ENCODE data around the gene GALNT9.
A peak's percentile ranks its signal among the peaks of the same experiment; 100 is the strongest.

Gene GALNT9

DNA sequence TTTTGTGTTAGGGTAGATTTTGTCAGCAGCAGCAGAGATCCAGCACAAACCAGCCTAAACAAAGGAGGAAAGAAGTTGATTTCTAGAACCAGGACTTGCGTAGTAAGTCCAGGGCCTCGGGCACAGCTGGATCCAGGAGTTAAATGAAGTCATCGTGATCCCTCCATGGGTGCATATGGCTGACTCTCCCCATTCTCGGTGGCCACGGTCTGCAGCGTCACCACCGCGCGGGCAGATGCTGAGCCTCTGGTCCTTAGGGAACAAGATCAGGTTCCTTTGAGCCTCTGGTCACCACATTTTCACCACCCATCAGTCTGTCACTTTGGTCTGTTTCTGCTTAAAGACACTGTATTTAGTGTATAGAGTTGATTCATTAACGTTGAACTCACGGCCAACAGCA is 14.8 kb upstream of the GALNT9 start:
- no peak for DNase-seq (ENCODE audit: low read depth in 3 of 3)

DNA sequence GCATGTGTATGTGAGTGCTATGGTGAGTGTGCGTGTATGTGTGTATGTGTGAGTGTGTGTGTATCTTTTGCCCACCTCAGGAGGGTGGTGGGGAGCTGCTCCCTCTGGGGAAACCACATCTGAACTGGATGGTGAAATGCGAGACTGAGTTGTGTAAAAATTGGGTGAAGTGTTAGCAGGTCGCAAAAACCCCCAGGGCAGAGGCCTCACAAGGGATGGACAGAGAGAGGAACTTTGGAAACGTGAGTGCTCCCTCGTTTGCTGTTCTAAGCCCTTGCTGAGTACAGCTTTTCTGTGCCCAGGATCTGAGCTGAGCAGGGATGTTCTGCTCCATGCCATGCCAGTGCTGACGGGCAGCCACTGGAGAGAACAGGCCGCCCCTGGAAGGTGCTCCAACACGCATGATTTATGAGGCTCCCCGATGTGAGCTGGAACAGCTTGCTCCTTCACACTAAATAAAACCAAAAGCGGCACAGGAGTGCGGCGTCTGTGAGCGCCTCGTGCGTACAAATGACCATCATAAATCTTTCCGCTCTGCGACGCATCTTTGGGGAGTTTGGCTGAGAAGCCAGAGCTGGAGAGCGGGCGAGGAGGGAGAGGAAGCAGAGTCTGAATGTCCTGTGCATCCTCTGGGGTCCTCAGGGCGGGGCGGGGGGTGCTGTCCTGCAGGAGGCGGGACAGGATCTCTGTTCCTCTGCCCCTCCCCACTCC is 14.1 kb upstream of the GALNT9 start:
- DNase-seq (ENCODE audit: low read depth in 3 of 3), result no peak

DNA sequence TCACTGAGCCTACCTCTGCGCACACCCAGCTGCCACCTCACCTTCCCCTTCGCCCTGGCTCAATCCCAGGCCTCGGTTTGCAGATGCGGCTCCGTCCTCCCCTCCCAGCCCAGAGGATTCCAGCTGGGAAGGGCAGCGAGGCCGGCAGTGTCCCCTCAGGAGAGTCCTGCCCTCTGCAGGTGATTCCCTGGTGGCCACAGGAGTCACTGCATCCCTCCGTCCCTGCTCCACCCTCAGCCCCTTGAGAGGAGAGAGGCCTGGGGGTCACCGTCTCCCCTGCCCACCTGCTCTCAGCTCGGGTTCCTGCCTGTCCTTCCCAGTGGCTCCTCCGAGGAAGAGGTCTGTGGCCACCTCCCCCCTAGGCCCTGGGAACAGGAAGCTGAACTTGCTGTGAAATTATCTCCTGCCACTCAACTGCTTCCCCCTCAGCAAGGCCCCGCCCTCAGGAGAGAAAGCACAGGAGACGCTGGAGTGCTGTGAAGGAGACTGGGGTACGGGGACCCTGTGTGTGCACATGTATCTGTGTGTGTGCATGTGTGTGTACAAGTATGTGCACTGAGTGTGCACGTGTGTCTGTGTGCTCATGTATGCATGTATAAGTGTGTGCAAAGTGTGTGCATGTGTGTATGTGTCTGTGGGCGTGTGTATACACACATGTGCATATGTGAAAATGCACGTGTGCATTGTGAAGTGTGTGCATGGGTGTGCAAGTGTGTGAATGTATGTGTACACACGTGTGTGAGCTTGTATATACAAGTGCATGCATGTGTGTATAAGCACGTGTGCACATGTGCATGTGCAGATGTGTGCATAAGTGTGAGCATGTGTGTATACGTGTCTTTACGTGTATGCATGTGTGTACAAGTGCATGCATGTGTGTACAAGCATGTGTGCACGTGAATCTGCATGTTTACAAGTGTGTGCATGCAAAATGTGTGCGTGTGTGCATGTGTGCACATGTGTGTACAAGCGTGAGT is 13.2 kb upstream of the GALNT9 start:
- DNase-seq (ENCODE audit: low read depth in 3 of 3), result no peak

DNA sequence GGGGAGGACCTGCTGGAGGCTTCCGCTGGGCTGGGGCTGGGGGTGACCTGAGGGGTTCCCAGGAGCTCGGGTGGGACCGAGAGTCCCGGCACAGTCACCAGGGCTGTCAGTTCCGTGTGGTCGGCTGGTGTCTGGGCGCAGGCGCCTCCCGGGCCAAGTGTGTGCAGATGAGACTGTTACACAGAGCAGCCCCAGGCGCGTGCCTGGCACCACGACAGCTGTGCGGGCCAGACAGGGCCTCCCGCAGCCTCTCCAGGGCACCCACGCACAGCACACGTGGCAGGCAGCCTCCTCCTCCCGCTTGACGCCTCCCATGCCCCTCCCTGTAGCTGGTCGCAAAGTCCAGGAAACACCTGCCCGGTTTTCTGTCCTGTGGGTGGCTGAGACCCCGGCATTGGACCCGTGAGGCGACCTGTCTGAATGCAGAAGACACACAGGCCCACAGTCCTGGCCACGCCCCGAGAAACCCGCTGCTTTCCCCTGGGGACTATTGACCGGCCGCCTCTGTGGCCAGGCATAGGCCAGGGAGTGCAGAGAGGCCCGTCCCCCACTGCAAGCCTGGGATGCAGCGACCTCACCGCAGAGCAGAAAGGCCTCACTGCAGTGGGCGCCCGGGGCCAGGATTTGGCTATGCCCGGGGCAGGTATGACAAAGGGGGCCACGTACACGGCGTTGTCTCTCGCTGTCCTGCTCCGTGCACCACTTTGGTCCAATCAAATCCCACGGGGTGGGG is 12.1 kb upstream of the GALNT9 start:
- no peak for DNase-seq (ENCODE audit: low read depth in 3 of 3)

DNA sequence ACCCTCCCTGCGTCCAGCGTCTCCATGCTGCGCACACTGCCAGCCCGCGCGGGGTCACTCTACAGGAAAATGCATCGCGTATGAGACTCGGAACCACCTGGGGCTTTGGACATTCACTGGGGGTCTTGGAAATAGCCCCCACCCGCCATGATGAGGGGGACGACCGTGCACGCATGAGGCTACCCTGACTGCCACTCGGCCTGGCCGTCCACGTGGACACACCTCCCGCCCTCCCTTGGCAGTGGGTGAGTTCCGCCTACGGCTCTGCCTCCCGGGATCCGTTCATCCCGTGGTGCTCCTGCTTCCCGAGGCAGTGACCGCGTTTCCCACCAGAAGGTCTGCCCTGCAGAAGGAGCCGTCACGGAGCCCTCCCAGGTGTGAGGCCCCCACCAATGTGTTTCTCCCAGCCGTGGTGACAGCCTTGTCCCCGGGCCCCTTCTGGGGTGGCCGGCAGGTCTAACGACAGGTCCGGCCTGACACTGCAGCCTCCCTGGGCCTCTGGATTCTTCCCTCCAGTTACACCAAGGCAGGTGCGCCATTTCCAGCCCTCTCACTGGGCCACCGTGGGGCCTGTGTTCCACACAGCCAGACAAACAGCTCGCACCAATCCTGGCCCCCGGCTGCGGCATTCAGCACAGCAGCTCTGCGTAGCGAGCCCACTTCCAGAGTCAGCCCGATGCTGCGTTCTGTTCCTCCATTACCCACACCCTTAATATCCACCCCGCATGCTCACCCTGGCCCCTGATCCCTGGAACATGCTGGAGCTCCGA is 11.1 kb upstream of the GALNT9 start:
- DNase-seq (ENCODE audit: low read depth in 3 of 3), result no peak

DNA sequence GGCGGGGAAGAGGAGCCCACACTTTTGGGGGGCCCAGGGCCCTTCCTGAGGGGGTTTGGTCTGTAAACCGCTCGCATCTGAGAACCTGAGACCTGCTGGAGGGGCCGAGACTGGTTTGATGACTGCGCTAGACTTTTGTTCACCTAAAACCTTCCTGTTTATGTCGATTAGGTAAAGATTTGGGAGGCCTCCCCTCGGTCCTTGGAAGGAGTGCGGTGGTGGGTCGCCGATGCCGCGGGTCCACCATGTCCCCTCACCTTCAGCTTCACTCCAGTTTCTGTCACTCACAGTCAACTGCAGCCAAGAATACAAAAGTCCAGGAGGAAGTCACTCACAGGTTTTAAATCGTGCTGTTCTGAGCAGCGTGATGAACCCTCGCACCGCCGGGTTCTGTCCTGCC is 10.5 kb upstream of the GALNT9 start:
- no peak for DNase-seq (ENCODE audit: low read depth in 3 of 3)

DNA sequence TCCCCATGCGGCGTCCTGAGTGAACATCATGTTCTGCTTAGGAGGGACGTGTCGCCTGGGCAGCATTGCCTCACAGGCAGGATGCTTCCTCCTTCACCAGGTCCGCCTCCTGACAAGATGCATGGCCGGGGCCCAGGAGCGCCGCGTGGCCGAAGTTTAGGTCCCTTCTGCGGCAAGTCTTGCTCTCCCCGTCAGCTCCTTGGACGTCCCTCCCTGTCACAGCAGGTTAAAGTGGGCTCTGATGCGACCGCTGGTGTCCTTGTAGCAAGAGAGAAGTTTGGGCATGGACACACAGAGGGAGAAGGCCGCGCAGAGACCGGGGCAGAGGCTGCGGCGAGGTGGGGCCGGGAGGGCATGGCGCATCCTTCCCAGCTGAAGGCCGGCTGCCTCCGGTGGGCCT is 9.4 kb upstream of the GALNT9 start:
- no peak for DNase-seq (ENCODE audit: low read depth in 3 of 3)

DNA sequence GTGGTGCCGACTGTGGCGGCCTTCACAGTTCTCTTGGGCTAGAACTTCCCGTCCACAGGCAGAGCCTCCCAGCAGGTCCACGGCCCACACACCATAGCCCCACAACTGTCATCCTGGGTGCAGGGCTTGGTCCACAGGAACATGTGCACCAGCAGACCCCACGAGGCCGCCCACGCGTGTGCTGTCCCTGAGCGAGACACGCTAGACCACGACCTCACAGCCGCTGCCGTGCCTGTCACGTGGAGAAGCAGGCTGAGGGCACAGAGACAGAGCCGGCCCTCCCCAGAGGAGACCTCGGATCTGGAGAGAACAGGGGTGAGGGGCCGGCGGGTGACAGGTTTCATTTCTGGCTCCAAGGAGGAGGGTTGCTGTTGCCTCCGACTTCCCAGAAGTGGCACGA is 8.9 kb upstream of the GALNT9 start:
- no peak for DNase-seq (ENCODE audit: low read depth in 3 of 3)

DNA sequence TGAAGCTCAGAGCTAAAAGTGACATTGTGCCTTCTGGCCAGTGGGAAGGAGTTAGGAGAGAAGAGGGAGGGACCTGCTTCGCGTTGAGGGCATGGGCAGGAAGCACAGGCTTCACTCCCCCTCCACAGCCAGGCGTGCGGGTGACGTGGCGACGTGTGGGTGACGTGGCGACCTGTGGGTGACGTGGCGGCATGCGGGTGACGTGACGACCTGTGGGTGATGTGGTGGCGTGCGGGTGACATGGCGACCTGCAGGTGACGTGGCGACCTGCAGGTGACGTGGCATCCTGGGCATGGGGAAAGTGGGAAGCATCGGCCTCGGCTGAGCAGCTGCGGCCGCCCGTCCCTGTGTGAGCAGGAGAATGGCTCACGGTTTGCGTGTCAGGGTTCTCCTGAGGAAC is 8.2 kb upstream of the GALNT9 start:
- no peak for DNase-seq (ENCODE audit: low read depth in 3 of 3)

DNA sequence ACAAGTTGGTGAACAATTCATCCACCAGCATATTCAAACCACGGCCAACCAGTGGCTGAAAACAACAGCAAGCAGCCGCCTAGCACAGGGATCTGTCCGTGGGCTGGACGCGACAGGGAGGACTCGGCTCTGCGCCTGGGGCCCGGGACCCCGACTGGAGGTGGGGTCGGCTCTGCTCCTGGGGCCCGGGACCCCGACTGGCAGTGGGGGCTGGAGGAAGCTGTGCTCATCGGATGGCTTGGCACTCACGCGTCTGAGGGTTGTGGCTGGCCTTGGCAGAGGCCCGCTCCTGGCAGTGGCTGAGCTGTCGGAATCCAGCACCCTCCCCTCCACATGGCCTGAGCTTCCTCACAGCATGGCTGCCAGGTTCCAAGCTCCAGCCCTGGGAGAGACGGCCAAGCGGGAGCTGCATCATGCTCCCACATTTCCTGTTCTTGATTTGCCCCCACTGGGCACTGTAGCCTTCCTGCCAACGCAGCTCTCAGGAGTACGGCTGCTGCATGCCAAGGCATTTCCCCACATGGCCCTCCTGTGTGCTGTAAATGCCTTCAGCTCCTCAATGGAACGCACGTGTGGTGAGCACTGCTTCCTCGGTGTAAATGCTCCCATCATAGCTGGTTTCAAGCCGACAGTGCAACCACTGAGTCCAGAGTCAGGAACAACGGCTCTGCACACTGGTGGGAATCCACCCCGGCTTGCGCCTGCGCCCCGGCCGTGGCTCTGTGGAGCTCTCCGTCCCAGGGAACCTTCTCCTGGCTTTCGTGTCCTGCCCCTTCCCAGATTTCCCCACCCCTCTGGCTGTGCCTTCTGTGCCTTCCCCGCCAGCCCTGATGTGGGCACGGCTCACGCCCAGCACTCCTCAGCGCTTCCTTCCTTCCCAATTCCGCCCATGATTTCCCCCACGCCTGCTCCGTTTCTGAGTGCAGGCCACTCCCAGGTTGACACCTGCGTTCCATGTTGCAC is 7.3 kb upstream of the GALNT9 start:
- no peak for DNase-seq (ENCODE audit: low read depth in 3 of 3)

DNA sequence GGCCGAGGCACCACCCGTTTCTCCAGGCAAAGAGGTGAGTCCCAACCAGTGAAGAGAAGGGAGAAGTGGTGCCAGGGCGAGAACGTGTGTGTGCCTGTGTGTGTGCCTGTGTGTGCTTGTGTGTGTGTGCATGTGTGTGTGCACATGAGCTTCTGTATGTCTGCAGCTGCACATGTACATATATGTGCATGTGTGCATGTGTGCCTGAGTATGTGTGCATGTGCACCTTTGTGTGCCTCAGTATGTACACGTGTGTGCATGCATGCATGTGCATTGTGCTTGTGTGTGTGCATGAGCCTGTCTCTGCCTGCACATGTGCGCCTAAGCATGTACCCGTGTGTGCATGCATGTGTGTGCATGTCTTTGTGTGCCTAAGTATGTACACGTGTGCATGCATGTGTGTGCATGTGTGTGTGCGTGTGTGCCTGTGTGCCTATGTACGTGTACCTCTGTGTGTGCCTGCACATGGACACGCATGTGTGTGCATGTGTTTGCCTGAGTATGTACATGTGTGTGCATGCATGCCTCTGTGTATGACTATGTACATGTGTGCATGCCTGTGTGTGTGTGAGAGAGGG is 5.9 kb upstream of the GALNT9 start:
- DNase-seq (ENCODE audit: low read depth in 3 of 3), result no peak

DNA sequence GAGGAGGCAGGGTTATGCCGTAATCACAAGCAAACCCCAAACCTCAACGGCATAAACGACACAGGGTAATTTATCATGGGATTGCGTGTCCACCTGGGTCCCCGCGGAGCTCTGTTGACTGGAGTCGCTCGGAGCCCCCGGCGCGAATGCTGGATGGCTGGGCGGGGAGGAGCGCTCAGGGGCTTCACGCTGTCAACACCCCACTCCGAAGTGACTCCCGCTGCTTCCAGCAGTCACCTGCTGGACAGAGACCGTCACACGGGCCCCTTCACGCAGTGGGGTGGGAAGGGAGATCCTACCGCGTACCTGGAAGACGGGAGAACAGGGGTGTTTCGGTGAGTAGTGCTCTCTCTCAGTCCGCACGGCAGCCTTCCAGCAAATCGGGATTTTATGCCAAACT is 4.4 kb upstream of the GALNT9 start:
- DNase-seq (ENCODE audit: low read depth in 3 of 3), result no peak

DNA sequence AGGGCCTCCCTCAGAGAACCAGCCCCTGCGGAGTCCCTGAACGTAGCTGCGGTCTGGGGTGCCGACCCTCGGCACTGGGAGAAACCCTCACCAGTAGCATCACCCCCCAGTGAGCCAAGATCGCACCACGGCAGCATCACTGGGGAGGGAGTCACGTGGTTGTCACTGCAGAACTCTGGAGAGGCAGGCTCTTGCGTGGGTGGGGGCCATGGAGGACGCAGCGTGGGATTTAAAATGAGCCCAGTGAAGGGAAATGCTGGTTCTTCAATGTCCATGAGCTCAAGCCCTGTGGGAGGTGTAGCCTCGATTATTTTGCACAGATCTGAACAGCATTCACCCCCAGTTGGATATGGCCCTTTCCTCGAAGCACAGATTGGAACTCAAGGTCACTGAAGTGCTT is 3.9 kb upstream of the GALNT9 start:
- DNase-seq (ENCODE audit: low read depth in 3 of 3), result no peak

DNA sequence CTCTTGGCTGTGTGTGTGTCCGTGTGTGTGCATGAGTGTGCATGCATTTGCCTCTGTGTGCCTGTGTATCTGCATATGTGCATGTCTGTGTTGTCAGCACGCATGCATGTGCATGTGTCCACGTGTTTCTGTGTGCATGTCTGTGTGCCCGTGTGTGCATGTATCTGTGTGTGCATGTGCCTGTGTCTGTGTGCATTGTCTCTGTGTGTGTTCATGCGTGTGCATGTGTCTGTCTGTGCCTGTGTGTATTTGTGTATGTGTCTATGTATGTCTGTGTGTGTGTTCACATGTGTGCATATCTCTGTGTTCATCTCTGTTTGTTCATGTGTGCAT is 1.1 kb upstream of the GALNT9 start:
- DNase-seq (ENCODE audit: low read depth in 3 of 3), result no peak

DNA sequence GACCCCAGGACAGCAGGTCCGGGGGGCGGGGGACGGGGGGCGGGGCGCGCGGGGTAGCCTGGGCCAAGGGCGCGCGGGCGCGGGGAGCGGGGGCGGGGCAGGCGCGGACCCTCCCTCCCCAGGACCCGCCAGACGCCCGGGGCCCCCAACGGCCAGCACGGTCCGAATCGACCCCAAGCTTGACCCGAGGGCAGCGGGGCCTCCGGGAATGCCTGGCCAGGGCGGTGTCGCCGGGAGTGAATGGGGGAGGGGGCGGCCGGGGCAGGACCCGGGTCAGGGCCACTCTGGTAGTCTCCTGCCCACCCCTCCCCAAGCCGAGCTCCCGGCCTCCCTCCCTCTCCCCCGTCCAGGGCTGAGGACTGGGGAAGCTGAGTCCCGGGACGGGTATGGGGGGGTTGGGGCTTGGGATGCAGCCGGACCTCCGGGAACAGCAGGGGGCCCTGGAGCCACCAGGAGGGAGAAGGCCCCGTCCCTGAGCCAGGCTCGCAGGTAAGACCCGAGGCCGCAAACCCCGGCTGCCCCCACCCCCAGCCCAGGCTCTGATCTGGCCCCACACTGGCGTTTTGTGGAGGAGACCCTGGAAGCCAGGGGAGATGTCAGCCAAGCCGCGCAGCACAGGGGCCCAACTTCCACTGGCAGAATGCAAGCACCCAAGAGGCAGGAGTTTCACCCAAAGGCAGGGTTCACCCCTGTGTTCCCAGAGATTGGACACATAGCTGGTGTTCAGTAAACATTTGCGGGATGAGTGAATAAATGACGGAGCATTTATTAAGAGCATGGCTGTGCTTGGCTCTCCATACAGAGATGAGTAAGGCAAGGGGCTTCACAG is 545 bp upstream of the GALNT9 start:
- DNase-seq (ENCODE audit: low read depth in 3 of 3), result no peak

DNA sequence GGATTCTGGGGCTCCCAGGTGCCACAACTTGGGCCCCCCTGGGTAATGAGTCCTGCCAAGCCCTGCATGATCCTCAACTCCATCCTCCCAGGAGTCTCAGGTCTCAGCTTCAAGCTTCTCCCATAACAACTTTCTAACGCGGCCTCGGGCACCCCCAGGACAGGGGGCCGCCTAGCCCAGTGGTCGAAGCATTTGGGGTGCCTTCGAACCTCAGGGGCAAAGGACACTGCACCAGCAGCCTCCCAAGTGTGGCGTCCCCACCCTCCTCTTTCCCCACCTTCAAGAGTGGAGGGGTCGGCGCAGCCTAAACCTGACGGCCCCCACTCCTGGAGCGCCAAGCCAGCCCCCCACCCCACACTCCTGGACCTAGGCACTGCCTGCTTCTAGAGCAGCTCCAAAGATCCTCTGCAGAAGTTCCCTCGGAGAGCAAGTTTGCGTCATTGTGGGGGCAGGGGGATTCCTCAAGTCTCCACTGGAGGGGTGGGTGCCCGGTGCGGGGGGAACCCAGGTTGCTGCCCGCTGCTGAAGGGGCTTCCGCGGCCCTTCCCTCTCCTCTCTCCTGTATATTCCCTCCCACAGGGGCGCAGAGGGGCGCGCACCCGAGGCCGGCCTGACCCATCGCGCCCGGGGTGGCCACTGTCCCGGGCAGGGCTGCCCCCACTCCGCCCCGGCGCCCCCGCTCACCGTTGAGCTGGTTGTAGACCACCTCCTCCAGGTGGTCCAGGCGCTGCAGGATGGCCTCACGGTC is 933 bp downstream of the GALNT9 start:
- no peak for DNase-seq (ENCODE audit: low read depth in 3 of 3)

DNA sequence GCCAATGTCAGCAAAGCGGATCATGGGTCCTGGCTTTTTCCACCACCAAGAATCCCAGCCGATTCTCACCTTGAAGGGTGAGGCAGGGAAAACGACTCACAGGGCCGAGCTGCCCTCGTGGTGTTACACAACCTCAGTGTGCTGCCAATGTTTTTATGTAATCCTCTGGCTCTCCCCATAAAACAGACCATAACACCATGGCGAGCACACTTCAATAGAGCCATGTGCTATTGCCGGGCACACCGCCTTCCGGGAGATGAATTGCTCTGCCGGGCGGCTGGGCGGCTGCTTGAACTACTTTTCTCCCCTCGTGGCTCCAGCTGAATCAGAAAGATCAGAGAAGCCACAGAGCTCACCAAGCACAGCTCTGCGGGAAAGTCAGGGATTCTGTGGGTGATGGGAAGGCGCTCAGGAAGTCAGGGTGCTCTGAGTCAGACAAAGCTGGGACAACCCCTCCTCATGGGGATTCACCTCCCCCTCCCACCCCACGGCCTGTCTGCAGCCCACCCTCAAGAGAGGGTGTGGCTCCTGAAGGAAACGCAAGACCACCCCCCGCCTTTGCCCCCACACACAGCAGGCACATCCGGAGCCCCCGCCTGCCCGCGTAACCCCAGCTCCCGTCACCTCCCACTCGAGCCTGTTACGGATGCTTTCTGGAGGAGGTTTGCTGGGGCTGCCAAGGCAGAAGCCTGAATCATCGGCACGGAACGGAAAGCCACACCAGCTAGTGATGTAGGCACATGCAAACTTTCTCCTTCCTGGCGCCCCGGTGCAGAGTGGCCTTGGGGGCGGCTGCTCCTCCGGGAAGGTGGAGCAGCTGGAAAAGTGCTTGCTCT is 1.8 kb downstream of the GALNT9 start:
- DNase-seq (ENCODE audit: low read depth in 3 of 3), result peak; percentile 35 to 48 (median 39)

DNA sequence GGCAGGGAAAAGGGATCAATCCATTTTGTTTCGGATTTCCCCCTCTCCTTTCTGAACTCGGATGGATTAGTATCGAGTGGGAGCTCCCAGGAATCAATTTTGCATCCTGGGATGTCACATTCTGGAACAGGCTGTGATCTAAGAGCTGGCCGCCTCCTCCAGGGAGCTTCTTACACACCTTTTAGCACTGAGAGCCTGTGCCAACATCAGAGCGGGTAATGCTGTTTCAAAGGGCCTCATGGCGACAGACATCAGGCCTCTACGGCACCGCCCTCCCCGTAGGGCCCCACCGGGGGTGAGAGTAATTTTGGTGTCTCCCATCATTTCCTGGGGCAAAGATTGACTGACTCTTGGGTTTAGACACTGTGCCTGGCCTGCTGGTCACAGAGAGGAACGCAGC is 2.7 kb downstream of the GALNT9 start:
- DNase-seq (ENCODE audit: low read depth in 3 of 3), result no peak

Measured in stimulated activated CD4-positive, alpha-beta T cell treated with anti-CD3 and anti-CD28 coated beads, TNF-alpha, amount 100 ng/mL, for 4 hours (primary cell).